ENCODE data around the gene GINS2. TPM values are rescaled to one million over a fixed set of nuclear protein-coding genes. Genes with fewer than 3 reads are reported as not detected.

The GINS2 gene
- total and polyA plus RNA-seq, 7 donors: 0.93 to 2.0 (median 1.5) TPM

DNA sequence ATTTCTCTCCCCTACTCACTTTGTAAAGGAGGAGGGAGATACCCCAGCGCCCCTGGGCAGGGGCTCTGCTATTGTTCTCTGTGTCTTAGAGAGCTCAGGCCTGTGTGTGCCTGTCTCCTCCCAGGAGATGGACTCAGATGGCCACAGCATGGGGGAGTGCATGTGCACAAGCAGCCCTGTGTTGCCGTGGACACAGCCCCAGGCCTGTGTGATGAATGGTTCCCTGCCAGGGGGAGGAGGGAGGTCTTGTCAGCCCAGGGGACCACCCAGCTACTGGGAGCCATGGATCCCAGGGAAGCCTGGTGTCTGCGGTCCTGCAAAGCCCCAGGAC is 26.3 kb downstream of the GINS2 start:
- DNase-seq: no peak
- H3K27me3 ChIP-seq (ENCODE audit: insufficient read depth in 3 of 3, low read length in 2 of 3): no peaks in the 10 kb centered on the region
- ATAC-seq: no peak
- H3K4me1 ChIP-seq: peaks cover 12% of the 10 kb centered on the region
- H3K27ac ChIP-seq: no peak overlapping the region
- no peak overlapping the region for H3K4me3 ChIP-seq
- 85 to 93% (median 90%) methylated on average over 3 of the region's 3 CpGs for WGBS, 3 donors
- TF ChIP-seq, protein P1, sequence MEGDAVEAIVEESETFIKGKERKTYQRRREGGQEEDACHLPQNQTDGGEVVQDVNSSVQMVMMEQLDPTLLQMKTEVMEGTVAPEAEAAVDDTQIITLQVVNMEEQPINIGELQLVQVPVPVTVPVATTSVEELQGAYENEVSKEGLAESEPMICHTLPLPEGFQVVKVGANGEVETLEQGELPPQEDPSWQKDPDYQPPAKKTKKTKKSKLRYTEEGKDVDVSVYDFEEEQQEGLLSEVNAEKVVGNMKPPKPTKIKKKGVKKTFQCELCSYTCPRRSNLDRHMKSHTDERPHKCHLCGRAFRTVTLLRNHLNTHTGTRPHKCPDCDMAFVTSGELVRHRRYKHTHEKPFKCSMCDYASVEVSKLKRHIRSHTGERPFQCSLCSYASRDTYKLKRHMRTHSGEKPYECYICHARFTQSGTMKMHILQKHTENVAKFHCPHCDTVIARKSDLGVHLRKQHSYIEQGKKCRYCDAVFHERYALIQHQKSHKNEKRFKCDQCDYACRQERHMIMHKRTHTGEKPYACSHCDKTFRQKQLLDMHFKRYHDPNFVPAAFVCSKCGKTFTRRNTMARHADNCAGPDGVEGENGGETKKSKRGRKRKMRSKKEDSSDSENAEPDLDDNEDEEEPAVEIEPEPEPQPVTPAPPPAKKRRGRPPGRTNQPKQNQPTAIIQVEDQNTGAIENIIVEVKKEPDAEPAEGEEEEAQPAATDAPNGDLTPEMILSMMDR (IDR thresholded peaks at IDR 0.05): no peak
- intact Hi-C loops (cut with DNase I): loop anchor here (5.0 kb wide), 1 partner anchor 55 kb away; no protein-coding TSS in a partner anchor
- peaks cover 10 to 92% of the 10 kb centered on the region in 2 donors for H3K36me3 ChIP-seq (ENCODE audit: insufficient read depth in 1 of 2, low read depth in 1 of 2)
- H3K9me3 ChIP-seq: no peaks in the 10 kb centered on the region

DNA sequence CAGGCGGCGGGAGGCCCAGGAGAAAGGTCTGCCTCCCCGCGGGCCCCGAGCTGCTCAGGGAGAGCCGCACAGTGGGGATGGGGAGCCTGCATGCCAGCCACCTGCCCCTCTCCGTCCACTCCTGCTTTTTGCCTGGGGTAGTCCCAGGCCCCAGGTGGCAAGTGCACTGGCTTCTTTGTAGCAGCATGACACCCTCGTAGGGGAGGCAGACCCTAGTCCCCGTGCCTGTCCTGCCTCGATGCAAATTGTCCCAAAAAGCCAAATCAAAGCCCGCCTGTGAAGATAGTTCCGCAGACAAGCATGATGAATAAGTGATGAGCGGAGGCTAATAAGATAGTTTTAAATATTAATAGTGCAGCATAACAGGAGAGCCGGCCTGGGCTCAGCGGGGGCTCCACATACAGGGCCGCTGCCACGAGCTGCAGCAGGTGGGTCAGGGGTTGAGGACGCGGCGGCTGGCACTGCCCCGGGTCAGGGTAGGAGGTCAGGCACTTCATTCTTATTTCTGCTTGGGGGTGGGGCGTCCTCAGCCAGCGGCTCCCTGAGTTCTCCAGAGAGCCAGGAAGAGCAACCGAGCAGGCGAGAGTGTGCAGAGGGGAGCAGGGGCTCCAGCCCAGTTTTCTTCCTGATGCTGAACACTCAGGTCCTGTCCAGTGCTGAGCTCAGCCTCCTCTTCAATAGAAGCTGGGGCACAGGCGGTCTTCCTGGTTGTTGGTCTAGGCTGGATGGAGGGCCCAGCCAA is 26.8 kb downstream of the GINS2 start:
- TF ChIP-seq, protein P1 (IDR thresholded peaks at IDR 0.05): no peak
- H3K27ac ChIP-seq: no peak overlapping the region
- DNase-seq (no peak), ATAC-seq (no peak)
- no peak overlapping the region for H3K4me3 ChIP-seq
- H3K9me3 ChIP-seq: no peaks in the 10 kb centered on the region
- intact Hi-C loops (cut with DNase I): loop anchor here (5.0 kb wide), 1 partner anchor 55 kb away; no protein-coding TSS in a partner anchor
- WGBS, 3 donors: 92 to 97% (median 96%) methylated on average over 20 to 26 of the region's 26 CpGs
- no peaks in the 10 kb centered on the region for H3K27me3 ChIP-seq (ENCODE audit: insufficient read depth in 3 of 3, low read length in 2 of 3)
- H3K4me1 ChIP-seq: peaks cover 14% of the 10 kb centered on the region
- H3K36me3 ChIP-seq (ENCODE audit: insufficient read depth in 1 of 2, low read depth in 1 of 2): peaks cover 7 to 92% of the 10 kb centered on the region in 2 donors

DNA sequence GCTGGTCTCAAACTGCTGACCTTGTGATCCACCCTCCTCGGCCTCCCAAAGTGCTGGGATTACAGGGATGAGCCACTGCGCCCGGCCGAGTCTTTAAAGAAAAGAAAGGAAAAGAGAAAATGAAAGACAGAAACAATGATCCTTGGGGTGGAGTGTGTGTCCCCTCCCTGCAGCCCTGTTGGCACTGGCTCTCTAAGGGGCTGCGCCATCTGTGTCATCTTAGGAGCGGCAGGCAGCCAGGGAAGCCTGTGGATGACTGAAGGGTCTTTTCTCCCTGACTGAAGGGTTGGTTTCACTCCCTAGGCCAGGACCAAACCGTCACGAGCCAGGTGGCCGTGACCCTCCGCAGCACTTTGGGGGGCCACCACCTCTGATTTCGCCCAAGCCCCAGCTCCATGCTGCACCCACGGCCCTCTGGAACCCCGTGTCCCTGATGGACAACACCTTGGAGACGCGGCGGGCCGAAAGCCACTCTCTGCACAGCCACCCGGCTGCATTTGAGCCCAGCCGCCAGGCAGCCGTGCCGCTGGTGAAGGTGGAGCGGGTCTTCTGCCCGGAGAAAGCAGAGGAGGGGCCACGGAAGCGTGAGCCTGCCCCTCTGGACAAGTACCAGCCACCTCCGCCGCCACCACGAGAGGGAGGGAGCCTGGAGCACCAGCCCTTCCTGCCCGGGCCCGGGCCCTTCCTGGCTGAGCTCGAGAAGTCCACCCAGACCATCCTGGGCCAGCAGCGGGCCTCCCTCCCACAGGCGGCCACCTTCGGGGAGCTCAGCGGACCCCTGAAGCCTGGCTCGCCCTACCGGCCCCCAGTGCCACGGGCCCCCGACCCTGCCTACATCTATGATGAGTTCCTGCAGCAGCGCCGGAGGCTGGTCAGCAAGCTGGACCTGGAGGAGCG is 27.7 kb downstream of the GINS2 start:
- no peaks in the 10 kb centered on the region for H3K27me3 ChIP-seq (ENCODE audit: insufficient read depth in 3 of 3, low read length in 2 of 3)
- 94 to 96% (median 95%) methylated on average over 39 to 42 of the region's 42 CpGs for WGBS, 3 donors
- no peak overlapping the region for H3K4me3 ChIP-seq
- H3K36me3 ChIP-seq (ENCODE audit: insufficient read depth in 1 of 2, low read depth in 1 of 2): peaks cover 5 to 91% of the 10 kb centered on the region in 2 donors
- peaks cover 15% of the 10 kb centered on the region for H3K4me1 ChIP-seq
- no peaks in the 10 kb centered on the region for H3K9me3 ChIP-seq
- DNase-seq: no peak
- intact Hi-C loops (cut with DNase I): loop anchor here (1.0 to 5.0 kb wide), 2 partner anchors 56 to 99 kb away; no protein-coding TSS in a partner anchor
- TF ChIP-seq, protein P1 (IDR thresholded peaks at IDR 0.05): no peak
- no peak overlapping the region for H3K27ac ChIP-seq
- no peak for ATAC-seq

DNA sequence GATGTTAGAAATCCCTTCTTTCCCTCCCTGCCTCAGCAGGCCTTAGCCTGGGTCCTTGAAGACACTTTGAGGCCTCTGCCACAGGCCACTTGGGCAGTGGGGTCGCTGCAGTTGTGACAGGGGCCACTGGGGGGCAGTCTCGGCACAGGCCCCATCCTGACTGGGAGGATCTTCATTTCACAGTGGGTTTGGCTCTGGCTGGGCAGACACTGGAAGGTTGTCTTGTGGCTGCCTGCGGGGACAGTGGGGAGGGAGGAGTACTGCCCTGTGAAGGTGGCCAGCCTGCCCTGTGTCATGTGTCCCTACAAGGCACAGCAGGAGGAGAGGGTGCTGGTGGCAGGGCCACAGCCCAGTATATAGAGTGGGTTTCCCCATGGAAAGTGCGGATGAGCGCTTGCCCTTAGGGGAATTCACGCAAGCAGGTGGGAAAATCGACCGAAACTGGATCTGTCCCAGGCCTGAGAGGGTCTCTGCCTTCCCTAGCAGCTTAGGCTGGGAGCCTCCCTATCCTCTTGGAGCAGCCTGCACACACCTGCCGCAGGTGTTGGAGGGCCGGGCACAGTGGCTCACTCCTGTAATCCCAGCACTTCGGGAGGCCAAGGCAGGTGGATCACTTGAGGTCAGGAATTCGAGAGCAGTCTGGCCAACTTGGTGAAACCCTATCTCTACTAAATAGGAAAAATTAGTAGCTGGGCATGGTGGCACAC is 28.8 kb downstream of the GINS2 start:
- no peaks in the 10 kb centered on the region for H3K27me3 ChIP-seq (ENCODE audit: insufficient read depth in 3 of 3, low read length in 2 of 3)
- no peak overlapping the region for H3K4me3 ChIP-seq
- TF ChIP-seq, protein P1 (IDR thresholded peaks at IDR 0.05): peak; percentile 90
- peak overlapping the region; percentile 43 for H3K27ac ChIP-seq
- DNase-seq (peak; percentile 73 to 89), ATAC-seq (peak; percentile 82 to 88 (median 86))
- H3K9me3 ChIP-seq: no peaks in the 10 kb centered on the region
- intact Hi-C loops (cut with DNase I): loop anchor here (1.0 to 5.0 kb wide), 3 partner anchors 57 to 101 kb away; no protein-coding TSS in a partner anchor
- H3K36me3 ChIP-seq (ENCODE audit: insufficient read depth in 1 of 2, low read depth in 1 of 2): peaks cover 0 to 90% of the 10 kb centered on the region in 2 donors
- WGBS, 3 donors: 52 to 69% (median 56%) methylated on average over 12 of the region's 12 CpGs
- H3K4me1 ChIP-seq: peaks cover 15% of the 10 kb centered on the region

All from psoas muscle (tissue), 8 donors.